HepG2 (cell line): ENCODE data around the gene CYP27A1. TPM values are rescaled to one million over a fixed set of nuclear protein-coding genes. Genes with fewer than 3 reads are reported as not detected.
A peak's percentile ranks its signal among the peaks of the same experiment; 100 is the strongest.

Experiments
- ELF3 ChIP-seq: IDR thresholded peaks from 2 replicates; pipeline ENCODE4 v1.6.1; 2016; ENCODE audit warnings: missing genetic modification reagents, missing compliant biosample characterization
- HMG20A ChIP-seq: IDR thresholded peaks from 2 replicates; pipeline ENCODE4 v1.6.1; 2016; ENCODE audit warnings: borderline replicate concordance
- HMG20B ChIP-seq: conservative IDR thresholded peaks from 2 replicates; pipeline ENCODE4 v1.6.1; 2016; ENCODE audit warnings: missing genetic modification reagents, missing compliant biosample characterization
- NCOR1 ChIP-seq: fragments of 200-600 bp; sonication (generic); IDR thresholded peaks from 2 replicates; pipeline ENCODE4 v1.7.0; 2017; ENCODE audit warnings: antibody characterized with exemption, low read length, borderline replicate concordance
- SOX5 ChIP-seq: IDR thresholded peaks from 2 replicates; pipeline ENCODE4 v1.6.1; 2016; ENCODE audit warnings: borderline replicate concordance
- ZKSCAN5 ChIP-seq: sonication (generic); formaldehyde crosslinking; IDR thresholded peaks from 2 replicates; pipeline ENCODE4 v1.5.1; 2020; ENCODE audit warnings: mild to moderate bottlenecking, missing genetic modification reagents
- ZNF205 ChIP-seq: IDR thresholded peaks from 2 replicates; pipeline ENCODE4 v1.6.1; 2018; ENCODE audit warnings: missing biosample characterization, missing genetic modification reagents
- ZNF333 ChIP-seq: sonication (generic); formaldehyde crosslinking; IDR thresholded peaks from 2 replicates; pipeline ENCODE4 v1.4.0; 2020; ENCODE audit warnings: mild to moderate bottlenecking, missing genetic modification reagents, borderline replicate concordance
- ZNF354B ChIP-seq: sonication (generic); formaldehyde crosslinking; IDR thresholded peaks from 2 replicates; pipeline ENCODE4 v1.8.0; 2022; ENCODE audit warnings: mild to moderate bottlenecking, missing genetic modification reagents
- ZNF7 ChIP-seq: IDR thresholded peaks from 2 replicates; pipeline ENCODE4 v1.6.1; 2016; ENCODE audit warnings: missing biosample characterization, missing genetic modification reagents
- polyA plus RNA-seq, 8 experiments: library from polyadenylated mRNA; depleted of rRNA in 3 of 8; stranded (reverse) in 7 of 8; unstranded in 1 of 8; fragments of >200 nt; fragmentation: Illumina TruSeq in 4 of 8; extraction: Trizol in 4 of 8; gene quantifications; 2 replicates each; pipeline versions ENCODE4 v1.2.1 to v1.2.3, GENCODE V29; 2011 to 2016; ENCODE audit warnings: low read depth in 4 of 8, missing spikeins in 1 of 8, mixed read lengths in 1 of 8; ENCODE audit not compliant: insufficient read depth in 1 of 8
- total RNA-seq, 5 experiments: library from RNA; depleted of rRNA; stranded (reverse); fragments of >200 nt; fragmentation: Illumina TruSeq; extraction: Trizol; gene quantifications; 2 replicates each; pipeline ENCODE4 v1.2.3, GENCODE V29; 2016; ENCODE audit warnings: low read depth in 1 of 5
- TF ChIP-seq, protein P1 (sequence below): sonication (generic); formaldehyde crosslinking; IDR thresholded peaks from 2 replicates; pipeline ENCODE4 v1.9.0; 2022; ENCODE audit warnings: missing genetic modification reagents, mild to moderate bottlenecking, borderline replicate concordance
- TF ChIP-seq, protein P2 (sequence below): sonication (generic); formaldehyde crosslinking; conservative IDR thresholded peaks from 2 replicates; pipeline ENCODE4 v1.8.1; 2023; ENCODE audit warnings: missing genetic modification reagents
- TF ChIP-seq, protein P3 (sequence below): sonication (generic); formaldehyde crosslinking; conservative IDR thresholded peaks from 2 replicates; pipeline ENCODE4 v1.8.0; 2022; ENCODE audit warnings: low read depth, missing genetic modification reagents
- TF ChIP-seq, protein P4 (sequence below): IDR thresholded peaks from 2 replicates; pipeline ENCODE4 v1.4.0; 2020; ENCODE audit warnings: mild to moderate bottlenecking, missing genetic modification reagents
- TF ChIP-seq, protein P5 (sequence below): sonication (generic); formaldehyde crosslinking; IDR thresholded peaks from 2 replicates; pipeline ENCODE4 v1.9.0; 2021; ENCODE audit warnings: missing genetic modification reagents, mild to moderate bottlenecking, borderline replicate concordance
- TF ChIP-seq, protein P6 (sequence below): sonication (generic); formaldehyde crosslinking; IDR thresholded peaks from 2 replicates; pipeline ENCODE4 v1.5.0; 2020; ENCODE audit warnings: missing genetic modification reagents

The CYP27A1 gene
- total and polyA plus RNA-seq, 2 of the 13 experiments (the other 11 are each of a cell fraction or from before 2014, with no cell fraction given), result 157 to 266 TPM

DNA sequence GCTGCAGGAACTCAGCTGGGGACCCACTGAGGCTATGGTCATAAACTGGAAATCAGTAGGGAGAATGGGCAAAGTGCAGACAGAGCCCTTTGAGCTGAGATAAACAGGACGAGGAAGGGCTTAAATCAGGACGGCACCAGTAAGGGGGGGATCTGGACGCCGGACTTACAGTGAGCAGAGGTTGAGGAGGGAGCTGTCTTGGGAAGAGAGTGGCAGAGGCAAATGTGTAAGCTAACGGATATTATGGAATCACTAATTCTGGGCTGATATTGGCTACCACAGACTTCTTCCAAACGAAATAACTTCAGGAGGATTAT lies 539 bp downstream of the CYP27A1 start (continued):
- TF ChIP-seq, protein P1, sequence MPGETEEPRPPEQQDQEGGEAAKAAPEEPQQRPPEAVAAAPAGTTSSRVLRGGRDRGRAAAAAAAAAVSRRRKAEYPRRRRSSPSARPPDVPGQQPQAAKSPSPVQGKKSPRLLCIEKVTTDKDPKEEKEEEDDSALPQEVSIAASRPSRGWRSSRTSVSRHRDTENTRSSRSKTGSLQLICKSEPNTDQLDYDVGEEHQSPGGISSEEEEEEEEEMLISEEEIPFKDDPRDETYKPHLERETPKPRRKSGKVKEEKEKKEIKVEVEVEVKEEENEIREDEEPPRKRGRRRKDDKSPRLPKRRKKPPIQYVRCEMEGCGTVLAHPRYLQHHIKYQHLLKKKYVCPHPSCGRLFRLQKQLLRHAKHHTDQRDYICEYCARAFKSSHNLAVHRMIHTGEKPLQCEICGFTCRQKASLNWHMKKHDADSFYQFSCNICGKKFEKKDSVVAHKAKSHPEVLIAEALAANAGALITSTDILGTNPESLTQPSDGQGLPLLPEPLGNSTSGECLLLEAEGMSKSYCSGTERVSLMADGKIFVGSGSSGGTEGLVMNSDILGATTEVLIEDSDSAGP (CRISPR knock-in tag), result no peak; the same call in 1 of the 2 replicates
- TF ChIP-seq, protein P2, sequence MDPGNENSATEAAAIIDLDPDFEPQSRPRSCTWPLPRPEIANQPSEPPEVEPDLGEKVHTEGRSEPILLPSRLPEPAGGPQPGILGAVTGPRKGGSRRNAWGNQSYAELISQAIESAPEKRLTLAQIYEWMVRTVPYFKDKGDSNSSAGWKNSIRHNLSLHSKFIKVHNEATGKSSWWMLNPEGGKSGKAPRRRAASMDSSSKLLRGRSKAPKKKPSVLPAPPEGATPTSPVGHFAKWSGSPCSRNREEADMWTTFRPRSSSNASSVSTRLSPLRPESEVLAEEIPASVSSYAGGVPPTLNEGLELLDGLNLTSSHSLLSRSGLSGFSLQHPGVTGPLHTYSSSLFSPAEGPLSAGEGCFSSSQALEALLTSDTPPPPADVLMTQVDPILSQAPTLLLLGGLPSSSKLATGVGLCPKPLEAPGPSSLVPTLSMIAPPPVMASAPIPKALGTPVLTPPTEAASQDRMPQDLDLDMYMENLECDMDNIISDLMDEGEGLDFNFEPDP (CRISPR knock-in tag), result 0 out of 2 replicates have a peak, but pooled peaks have one; percentile 19
- TF ChIP-seq, protein P3, sequence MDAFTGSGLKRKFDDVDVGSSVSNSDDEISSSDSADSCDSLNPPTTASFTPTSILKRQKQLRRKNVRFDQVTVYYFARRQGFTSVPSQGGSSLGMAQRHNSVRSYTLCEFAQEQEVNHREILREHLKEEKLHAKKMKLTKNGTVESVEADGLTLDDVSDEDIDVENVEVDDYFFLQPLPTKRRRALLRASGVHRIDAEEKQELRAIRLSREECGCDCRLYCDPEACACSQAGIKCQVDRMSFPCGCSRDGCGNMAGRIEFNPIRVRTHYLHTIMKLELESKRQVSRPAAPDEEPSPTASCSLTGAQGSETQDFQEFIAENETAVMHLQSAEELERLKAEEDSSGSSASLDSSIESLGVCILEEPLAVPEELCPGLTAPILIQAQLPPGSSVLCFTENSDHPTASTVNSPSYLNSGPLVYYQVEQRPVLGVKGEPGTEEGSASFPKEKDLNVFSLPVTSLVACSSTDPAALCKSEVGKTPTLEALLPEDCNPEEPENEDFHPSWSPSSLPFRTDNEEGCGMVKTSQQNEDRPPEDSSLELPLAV, result no peak
- TF ChIP-seq ELF3 (CRISPR knock-in tag) (0 out of 2 replicates have a peak, but pooled peaks have one; percentile 28), ZKSCAN5 (CRISPR knock-in tag) (no peak), SOX5 (CRISPR knock-in tag) (peak; percentile 35; the same call in 1 of the 2 replicates), HMG20A (no peak), ZNF354B (no peak), ZNF7 (0 out of 2 replicates have a peak, but pooled peaks have one; percentile 15), NCOR1 (peak; percentile 73; the same call in 1 of the 2 replicates), ZNF333 (no peak), HMG20B (peak; percentile 15; the same call in 1 of the 2 replicates), ZNF205 (CRISPR knock-in tag) (peak; percentile 12; the same call in 1 of the 2 replicates)
- TF ChIP-seq, protein P4, sequence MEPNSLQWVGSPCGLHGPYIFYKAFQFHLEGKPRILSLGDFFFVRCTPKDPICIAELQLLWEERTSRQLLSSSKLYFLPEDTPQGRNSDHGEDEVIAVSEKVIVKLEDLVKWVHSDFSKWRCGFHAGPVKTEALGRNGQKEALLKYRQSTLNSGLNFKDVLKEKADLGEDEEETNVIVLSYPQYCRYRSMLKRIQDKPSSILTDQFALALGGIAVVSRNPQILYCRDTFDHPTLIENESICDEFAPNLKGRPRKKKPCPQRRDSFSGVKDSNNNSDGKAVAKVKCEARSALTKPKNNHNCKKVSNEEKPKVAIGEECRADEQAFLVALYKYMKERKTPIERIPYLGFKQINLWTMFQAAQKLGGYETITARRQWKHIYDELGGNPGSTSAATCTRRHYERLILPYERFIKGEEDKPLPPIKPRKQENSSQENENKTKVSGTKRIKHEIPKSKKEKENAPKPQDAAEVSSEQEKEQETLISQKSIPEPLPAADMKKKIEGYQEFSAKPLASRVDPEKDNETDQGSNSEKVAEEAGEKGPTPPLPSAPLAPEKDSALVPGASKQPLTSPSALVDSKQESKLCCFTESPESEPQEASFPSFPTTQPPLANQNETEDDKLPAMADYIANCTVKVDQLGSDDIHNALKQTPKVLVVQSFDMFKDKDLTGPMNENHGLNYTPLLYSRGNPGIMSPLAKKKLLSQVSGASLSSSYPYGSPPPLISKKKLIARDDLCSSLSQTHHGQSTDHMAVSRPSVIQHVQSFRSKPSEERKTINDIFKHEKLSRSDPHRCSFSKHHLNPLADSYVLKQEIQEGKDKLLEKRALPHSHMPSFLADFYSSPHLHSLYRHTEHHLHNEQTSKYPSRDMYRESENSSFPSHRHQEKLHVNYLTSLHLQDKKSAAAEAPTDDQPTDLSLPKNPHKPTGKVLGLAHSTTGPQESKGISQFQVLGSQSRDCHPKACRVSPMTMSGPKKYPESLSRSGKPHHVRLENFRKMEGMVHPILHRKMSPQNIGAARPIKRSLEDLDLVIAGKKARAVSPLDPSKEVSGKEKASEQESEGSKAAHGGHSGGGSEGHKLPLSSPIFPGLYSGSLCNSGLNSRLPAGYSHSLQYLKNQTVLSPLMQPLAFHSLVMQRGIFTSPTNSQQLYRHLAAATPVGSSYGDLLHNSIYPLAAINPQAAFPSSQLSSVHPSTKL (CRISPR knock-in tag), result peak; percentile 6; the same call in 1 of the 2 replicates
- TF ChIP-seq, protein P5, sequence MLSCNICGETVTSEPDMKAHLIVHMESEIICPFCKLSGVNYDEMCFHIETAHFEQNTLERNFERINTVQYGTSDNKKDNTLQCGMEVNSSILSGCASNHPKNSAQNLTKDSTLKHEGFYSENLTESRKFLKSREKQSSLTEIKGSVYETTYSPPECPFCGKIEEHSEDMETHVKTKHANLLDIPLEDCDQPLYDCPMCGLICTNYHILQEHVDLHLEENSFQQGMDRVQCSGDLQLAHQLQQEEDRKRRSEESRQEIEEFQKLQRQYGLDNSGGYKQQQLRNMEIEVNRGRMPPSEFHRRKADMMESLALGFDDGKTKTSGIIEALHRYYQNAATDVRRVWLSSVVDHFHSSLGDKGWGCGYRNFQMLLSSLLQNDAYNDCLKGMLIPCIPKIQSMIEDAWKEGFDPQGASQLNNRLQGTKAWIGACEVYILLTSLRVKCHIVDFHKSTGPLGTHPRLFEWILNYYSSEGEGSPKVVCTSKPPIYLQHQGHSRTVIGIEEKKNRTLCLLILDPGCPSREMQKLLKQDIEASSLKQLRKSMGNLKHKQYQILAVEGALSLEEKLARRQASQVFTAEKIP (CRISPR knock-in tag), result no peak
- TF ChIP-seq, protein P6, sequence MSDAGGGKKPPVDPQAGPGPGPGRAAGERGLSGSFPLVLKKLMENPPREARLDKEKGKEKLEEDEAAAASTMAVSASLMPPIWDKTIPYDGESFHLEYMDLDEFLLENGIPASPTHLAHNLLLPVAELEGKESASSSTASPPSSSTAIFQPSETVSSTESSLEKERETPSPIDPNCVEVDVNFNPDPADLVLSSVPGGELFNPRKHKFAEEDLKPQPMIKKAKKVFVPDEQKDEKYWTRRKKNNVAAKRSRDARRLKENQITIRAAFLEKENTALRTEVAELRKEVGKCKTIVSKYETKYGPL, result no peak
